Measurements from ENCODE around the gene BRME1.

GRCh38 chr19:13932911-13933393 is 27.0 kb upstream of the BRME1 start:
- TF ChIP-seq CTCF (IDR thresholded peaks at IDR 0.05): no peak
- TF ChIP-seq EZH2 (IDR thresholded peaks at IDR 0.05): no peak

Data from neural progenitor cell (in vitro differentiated cells).